HEK293 (cell line): Measurements from ENCODE around the gene FBXO21.
"Not testable (repeated sequence)": the region's sequence is repeated elsewhere in the genome, so short reads cannot be mapped to it uniquely, and the experiment has no call there.

ENCODE experiments used
- CTCF ChIA-PET: fragments of 350-600 bp; formaldehyde crosslinking; extraction: SDS; loops from one replicate; lab custom pipeline; 2021; ENCODE audit warnings: antibody characterized with exemption; lab: Yijun Ruan, JAX
- POLR2A ChIA-PET: fragments of 300-600 bp; formaldehyde crosslinking; extraction: SDS; loops from one replicate; lab custom pipeline; 2020; ENCODE audit warnings: antibody characterized with exemption, inconsistent platforms; lab: Yijun Ruan, JAX
- H3K27ac ChIP-seq: fragments of 200-500 bp; sonication (Bioruptor generic); 2 replicates; pipeline ENCODE4 v1.5.1; 2014; ENCODE audit warnings: low read depth, low read length, control low read depth, inconsistent platforms; ENCODE audit errors: extremely low read depth
- H3K36me3 ChIP-seq, 2 experiments: fragments of 200-500 bp in 1 of 2; sonication (Bioruptor generic) in 1 of 2; 1 replicate in 1 of 2; 2 replicates in 1 of 2; pipeline ENCODE4 v1.5.1; 2014 to 2017; ENCODE audit warnings: inconsistent platforms in 2 of 2, low read length in 2 of 2; ENCODE audit not compliant: control insufficient read depth in 2 of 2, insufficient read depth in 1 of 2
- H3K4me1 ChIP-seq: fragments of 200-500 bp; sonication (Bioruptor generic); 2 replicates; pipeline ENCODE4 v1.5.1; 2014; ENCODE audit warnings: mild to moderate bottlenecking, low read length, inconsistent platforms; ENCODE audit not compliant: control insufficient read depth, insufficient read depth
- H3K4me3 ChIP-seq: 2 replicates; pipeline ENCODE4 v1.5.1; 2011; ENCODE audit warnings: low read depth, mild to moderate bottlenecking, control low read depth, low read length, moderate library complexity
- H3K9me3 ChIP-seq: fragments of 200-500 bp; sonication (Bioruptor generic); 2 replicates; pipeline ENCODE4 v1.5.1; 2014; ENCODE audit warnings: low read depth, low read length, inconsistent platforms; ENCODE audit not compliant: control insufficient read depth, insufficient read depth
- BCL11B ChIP-seq: fragments of 450-650 bp; formaldehyde crosslinking; IDR thresholded peaks from 2 replicates; pipeline ENCODE4 v1.5.1; 2016; ENCODE audit warnings: low read depth, missing biosample characterization, missing genetic modification characterization
- EGR2 ChIP-seq: fragments of 450-650 bp; formaldehyde crosslinking; IDR thresholded peaks from 2 replicates; pipeline ENCODE4 v1.5.1; 2016; ENCODE audit warnings: low read depth, missing biosample characterization, missing genetic modification characterization
- GFI1B ChIP-seq: fragments of 450-650 bp; formaldehyde crosslinking; IDR thresholded peaks from 2 replicates; pipeline ENCODE4 v1.5.1; 2016; ENCODE audit warnings: missing biosample characterization, missing genetic modification characterization
- KLF1 ChIP-seq: fragments of 450-650 bp; formaldehyde crosslinking; IDR thresholded peaks from 2 replicates; pipeline ENCODE4 v1.5.1; 2016; ENCODE audit warnings: missing biosample characterization, missing genetic modification characterization
- MEIS1 ChIP-seq: sonication (generic); formaldehyde crosslinking; IDR thresholded peaks from 2 replicates; pipeline ENCODE4 v1.8.1; 2022; ENCODE audit warnings: missing genetic modification reagents, mild to moderate bottlenecking, borderline replicate concordance
- WT1 ChIP-seq: fragments of 450-650 bp; formaldehyde crosslinking; IDR thresholded peaks from 2 replicates; pipeline ENCODE4 v1.5.1; 2016; ENCODE audit warnings: missing biosample characterization, missing genetic modification characterization
- ZBTB17 ChIP-seq: fragments of 450-650 bp; formaldehyde crosslinking; IDR thresholded peaks from 2 replicates; pipeline ENCODE4 v1.5.1; 2016; ENCODE audit warnings: missing biosample characterization, missing genetic modification characterization
- ZIC2 ChIP-seq: fragments of 450-650 bp; formaldehyde crosslinking; IDR thresholded peaks from 2 replicates; pipeline ENCODE4 v1.5.1; 2016; ENCODE audit warnings: missing biosample characterization, missing genetic modification characterization
- ZNF140 ChIP-seq: fragments of 450-650 bp; formaldehyde crosslinking; IDR thresholded peaks from 2 replicates; pipeline ENCODE4 v1.5.1; 2016; ENCODE audit warnings: missing biosample characterization, missing genetic modification characterization
- ZNF341 ChIP-seq: fragments of 450-650 bp; formaldehyde crosslinking; IDR thresholded peaks from 2 replicates; pipeline ENCODE4; 2016; ENCODE audit warnings: low read depth, missing biosample characterization, missing genetic modification characterization
- ZNF366 ChIP-seq: fragments of 450-650 bp; formaldehyde crosslinking; conservative IDR thresholded peaks from 2 replicates; pipeline ENCODE4 v1.5.1; 2016; ENCODE audit warnings: missing biosample characterization, missing genetic modification characterization
- ZNF544 ChIP-seq: fragments of 450-650 bp; formaldehyde crosslinking; IDR thresholded peaks from 2 replicates; pipeline ENCODE4 v1.5.0; 2017; ENCODE audit warnings: missing biosample characterization, missing genetic modification characterization
- ZNF558 ChIP-seq: fragments of 450-650 bp; formaldehyde crosslinking; IDR thresholded peaks from 2 replicates; pipeline ENCODE4 v1.5.1; 2016; ENCODE audit warnings: missing biosample characterization, missing genetic modification characterization
- ZSCAN16 ChIP-seq: fragments of 450-650 bp; formaldehyde crosslinking; IDR thresholded peaks from 2 replicates; pipeline ENCODE4 v1.5.1; 2016; ENCODE audit warnings: missing biosample characterization, missing genetic modification characterization
- TF ChIP-seq, protein P1 (sequence below): fragments of 450-650 bp; formaldehyde crosslinking; IDR thresholded peaks from 2 replicates; pipeline ENCODE4 v1.5.1; 2017; ENCODE audit warnings: missing biosample characterization, mild to moderate bottlenecking, missing genetic modification characterization, moderate library complexity
- TF ChIP-seq, protein P2 (sequence below): fragments of 450-650 bp; formaldehyde crosslinking; IDR thresholded peaks from 2 replicates; pipeline ENCODE4 v1.5.1; 2016; ENCODE audit warnings: missing biosample characterization, missing genetic modification characterization
- TF ChIP-seq, protein P3 (sequence below): fragments of 450-650 bp; formaldehyde crosslinking; IDR thresholded peaks from 2 replicates; pipeline ENCODE4 v1.5.1; 2016; ENCODE audit warnings: missing biosample characterization, missing genetic modification characterization
- TF ChIP-seq, protein P4 (sequence below): fragments of 450-650 bp; formaldehyde crosslinking; IDR thresholded peaks from 2 replicates; pipeline ENCODE4 v1.5.1; 2017; ENCODE audit warnings: missing biosample characterization, missing genetic modification characterization
- TF ChIP-seq, protein P5 (sequence below): fragments of 450-650 bp; IDR thresholded peaks from 2 replicates; pipeline ENCODE4 v1.5.1; 2018; ENCODE audit warnings: missing biosample characterization, mild to moderate bottlenecking, missing genetic modification characterization

FBXO21 gene

DNA sequence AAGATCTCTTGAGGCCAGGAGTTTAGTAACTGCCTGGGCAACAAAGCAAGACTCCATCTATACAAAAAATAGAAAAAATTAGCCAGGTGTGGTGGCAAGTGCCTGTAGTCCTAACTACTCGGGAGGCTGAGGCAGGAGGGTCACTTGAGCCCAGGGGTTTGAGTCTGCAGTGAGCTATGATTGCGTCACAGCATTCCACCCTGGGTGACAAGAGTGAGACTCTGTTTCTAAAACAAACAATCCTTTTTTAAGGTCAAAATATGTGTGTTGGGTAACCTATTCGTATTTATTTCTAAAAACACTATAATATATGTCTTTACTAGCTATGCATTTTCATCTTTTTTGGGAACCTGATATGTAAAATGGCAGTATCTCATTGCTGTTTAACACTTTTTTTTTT lies 7.4 kb downstream of the FBXO21 start:
- no peaks in the 10 kb centered on the region for H3K9me3 ChIP-seq
- POLR2A ChIA-PET, result interaction anchor here (0.6 to 0.8 kb wide), 2 partner anchors 11 to 1308 kb away, joined by 4 to 6 read pairs; no protein-coding TSS in a partner anchor
- TF ChIP-seq KLF1 (tag by site-specific recombination), result no peak
- TF ChIP-seq, protein P1, sequence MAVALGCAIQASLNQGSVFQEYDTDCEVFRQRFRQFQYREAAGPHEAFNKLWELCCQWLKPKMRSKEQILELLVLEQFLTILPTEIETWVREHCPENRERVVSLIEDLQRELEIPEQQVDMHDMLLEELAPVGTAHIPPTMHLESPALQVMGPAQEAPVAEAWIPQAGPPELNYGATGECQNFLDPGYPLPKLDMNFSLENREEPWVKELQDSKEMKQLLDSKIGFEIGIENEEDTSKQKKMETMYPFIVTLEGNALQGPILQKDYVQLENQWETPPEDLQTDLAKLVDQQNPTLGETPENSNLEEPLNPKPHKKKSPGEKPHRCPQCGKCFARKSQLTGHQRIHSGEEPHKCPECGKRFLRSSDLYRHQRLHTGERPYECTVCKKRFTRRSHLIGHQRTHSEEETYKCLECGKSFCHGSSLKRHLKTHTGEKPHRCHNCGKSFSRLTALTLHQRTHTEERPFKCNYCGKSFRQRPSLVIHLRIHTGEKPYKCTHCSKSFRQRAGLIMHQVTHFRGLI (tag by site-specific recombination), result no peak
- TF ChIP-seq MEIS1, result no peak
- no peak for TF ChIP-seq GFI1B (tag by site-specific recombination)
- TF ChIP-seq ZNF558 (tag by site-specific recombination), result no peak
- TF ChIP-seq ZNF544 (tag by site-specific recombination), result no peak
- TF ChIP-seq ZIC2 (tag by site-specific recombination), result no peak
- no peak for TF ChIP-seq ZNF341 (tag by site-specific recombination)
- TF ChIP-seq WT1 (tag by site-specific recombination), result no peak
- TF ChIP-seq, protein P2, sequence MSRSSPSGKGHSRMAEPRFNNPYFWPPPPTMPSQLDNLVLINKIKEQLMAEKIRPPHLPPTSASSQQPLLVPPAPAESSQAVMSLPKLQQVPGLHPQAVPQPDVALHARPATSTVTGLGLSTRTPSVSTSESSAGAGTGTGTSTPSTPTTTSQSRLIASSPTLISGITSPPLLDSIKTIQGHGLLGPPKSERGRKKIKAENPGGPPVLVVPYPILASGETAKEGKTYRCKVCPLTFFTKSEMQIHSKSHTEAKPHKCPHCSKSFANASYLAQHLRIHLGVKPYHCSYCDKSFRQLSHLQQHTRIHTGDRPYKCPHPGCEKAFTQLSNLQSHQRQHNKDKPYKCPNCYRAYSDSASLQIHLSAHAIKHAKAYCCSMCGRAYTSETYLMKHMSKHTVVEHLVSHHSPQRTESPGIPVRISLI (tag by site-specific recombination), result no peak
- no peak for TF ChIP-seq ZSCAN16 (tag by site-specific recombination)
- no peak for TF ChIP-seq ZNF140 (tag by site-specific recombination)
- no peak overlapping the region for H3K27ac ChIP-seq
- peaks cover 68 to 93% of the 10 kb centered on the region in 2 experiments for H3K36me3 ChIP-seq
- CTCF ChIA-PET, result interaction anchor here (0.6 kb wide), 1 partner anchor 49 kb away, joined by 4 read pairs; no protein-coding TSS in a partner anchor
- H3K4me1 ChIP-seq, result no peaks in the 10 kb centered on the region
- H3K4me3 ChIP-seq, result no peak overlapping the region

DNA sequence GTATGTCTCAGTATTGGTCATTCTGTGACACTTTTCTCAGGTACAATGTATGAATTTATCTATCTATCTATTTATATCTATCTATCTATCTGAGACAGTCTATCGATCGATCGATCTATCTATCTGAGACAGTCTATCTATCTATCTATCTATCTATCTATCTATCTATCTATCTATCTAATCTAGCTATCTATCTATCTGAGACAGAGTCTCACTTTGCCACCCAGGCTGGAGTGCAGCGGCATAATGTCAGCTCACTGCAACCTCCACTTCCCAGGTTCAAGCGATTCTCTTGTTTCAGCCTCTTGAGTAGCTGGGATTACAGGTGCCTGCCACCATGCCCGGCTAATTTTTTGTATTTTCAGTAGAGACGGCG lies 8.8 kb downstream of the FBXO21 start:
- not testable (repeated sequence) for H3K9me3 ChIP-seq, H3K4me1 ChIP-seq, H3K4me3 ChIP-seq, H3K27ac ChIP-seq
- ChIA-PET POLR2A (interaction anchor here (0.6 kb wide), 1 partner anchor 13 kb away, joined by 4 read pairs; no protein-coding TSS in a partner anchor), CTCF (interaction anchor here (0.6 kb wide), 1 partner anchor 32 kb away, joined by 3 read pairs; no protein-coding TSS in a partner anchor)
- peaks cover 72 to 99% of the 10 kb centered on the region in 2 experiments for H3K36me3 ChIP-seq

DNA sequence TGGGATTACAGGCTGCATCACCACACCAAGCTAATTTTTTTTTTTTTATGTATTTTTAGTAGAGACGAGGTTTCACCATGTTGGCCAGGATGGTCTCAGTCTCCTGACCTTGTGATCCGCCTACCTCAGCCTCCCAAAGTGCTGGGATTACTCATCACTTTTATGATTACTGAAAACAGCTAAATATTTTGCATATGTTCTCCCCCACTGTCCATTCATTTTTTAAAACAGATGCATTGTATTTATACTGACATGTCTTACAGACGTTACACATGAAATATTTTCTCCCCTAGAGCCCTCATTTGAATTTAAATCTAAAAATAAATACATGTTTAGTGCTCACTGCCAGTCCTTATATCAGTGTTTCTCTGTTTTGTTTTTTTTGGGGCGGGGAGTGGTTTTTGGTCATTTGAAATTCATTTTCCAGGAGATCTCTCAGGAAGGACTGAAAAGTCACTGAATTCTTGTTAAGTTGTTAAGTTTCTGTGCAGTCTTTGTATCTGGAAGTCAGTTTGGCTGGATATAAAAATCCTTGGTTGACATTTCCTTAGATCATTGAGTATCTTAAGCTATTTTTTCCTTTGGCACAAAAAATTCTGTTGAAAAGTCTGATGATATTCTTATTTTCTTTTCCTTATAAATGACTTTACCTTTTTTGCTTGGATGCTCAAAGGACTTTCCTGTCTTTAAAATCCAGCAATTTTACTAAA lies 9.4 kb downstream of the FBXO21 start:
- H3K4me1 ChIP-seq, result no peaks in the 10 kb centered on the region
- no peak overlapping the region for H3K4me3 ChIP-seq
- ChIA-PET CTCF (no interaction called here), POLR2A (interaction anchor here (0.6 to 0.8 kb wide), 2 partner anchors 9 to 14 kb away, joined by 3 to 4 read pairs; no protein-coding TSS in a partner anchor)
- TF ChIP-seq EGR2 (tag by site-specific recombination) (no peak), ZBTB17 (tag by site-specific recombination) (no peak), ZNF366 (tag by site-specific recombination) (no peak), BCL11B (no peak)
- TF ChIP-seq, protein P3, sequence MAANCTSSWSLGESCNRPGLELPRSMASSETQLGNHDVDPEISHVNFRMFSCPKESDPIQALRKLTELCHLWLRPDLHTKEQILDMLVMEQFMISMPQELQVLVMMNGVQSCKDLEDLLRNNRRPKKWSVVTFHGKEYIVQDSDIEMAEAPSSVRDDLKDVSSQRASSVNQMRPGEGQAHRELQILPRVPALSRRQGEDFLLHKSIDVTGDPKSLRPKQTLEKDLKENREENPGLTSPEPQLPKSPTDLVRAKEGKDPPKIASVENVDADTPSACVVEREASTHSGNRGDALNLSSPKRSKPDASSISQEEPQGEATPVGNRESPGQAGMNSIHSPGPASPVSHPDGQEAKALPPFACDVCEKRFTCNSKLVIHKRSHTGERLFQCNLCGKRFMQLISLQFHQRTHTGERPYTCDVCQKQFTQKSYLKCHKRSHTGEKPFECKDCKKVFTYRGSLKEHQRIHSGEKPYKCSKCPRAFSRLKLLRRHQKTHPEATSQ, result no peak
- TF ChIP-seq, protein P4, sequence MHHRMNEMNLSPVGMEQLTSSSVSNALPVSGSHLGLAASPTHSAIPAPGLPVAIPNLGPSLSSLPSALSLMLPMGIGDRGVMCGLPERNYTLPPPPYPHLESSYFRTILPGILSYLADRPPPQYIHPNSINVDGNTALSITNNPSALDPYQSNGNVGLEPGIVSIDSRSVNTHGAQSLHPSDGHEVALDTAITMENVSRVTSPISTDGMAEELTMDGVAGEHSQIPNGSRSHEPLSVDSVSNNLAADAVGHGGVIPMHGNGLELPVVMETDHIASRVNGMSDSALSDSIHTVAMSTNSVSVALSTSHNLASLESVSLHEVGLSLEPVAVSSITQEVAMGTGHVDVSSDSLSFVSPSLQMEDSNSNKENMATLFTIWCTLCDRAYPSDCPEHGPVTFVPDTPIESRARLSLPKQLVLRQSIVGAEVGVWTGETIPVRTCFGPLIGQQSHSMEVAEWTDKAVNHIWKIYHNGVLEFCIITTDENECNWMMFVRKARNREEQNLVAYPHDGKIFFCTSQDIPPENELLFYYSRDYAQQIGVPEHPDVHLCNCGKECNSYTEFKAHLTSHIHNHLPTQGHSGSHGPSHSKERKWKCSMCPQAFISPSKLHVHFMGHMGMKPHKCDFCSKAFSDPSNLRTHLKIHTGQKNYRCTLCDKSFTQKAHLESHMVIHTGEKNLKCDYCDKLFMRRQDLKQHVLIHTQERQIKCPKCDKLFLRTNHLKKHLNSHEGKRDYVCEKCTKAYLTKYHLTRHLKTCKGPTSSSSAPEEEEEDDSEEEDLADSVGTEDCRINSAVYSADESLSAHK (tag by site-specific recombination), result no peak
- TF ChIP-seq, protein P5, sequence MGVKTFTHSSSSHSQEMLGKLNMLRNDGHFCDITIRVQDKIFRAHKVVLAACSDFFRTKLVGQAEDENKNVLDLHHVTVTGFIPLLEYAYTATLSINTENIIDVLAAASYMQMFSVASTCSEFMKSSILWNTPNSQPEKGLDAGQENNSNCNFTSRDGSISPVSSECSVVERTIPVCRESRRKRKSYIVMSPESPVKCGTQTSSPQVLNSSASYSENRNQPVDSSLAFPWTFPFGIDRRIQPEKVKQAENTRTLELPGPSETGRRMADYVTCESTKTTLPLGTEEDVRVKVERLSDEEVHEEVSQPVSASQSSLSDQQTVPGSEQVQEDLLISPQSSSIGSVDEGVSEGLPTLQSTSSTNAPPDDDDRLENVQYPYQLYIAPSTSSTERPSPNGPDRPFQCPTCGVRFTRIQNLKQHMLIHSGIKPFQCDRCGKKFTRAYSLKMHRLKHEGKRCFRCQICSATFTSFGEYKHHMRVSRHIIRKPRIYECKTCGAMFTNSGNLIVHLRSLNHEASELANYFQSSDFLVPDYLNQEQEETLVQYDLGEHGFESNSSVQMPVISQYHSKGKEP, result no peak
- H3K9me3 ChIP-seq, result no peaks in the 10 kb centered on the region
- H3K27ac ChIP-seq, result no peak overlapping the region
- peaks cover 71 to 99% of the 10 kb centered on the region in 2 experiments for H3K36me3 ChIP-seq
